ENCODE data around the gene P2RX4.

GRCh38 chr12:121216102-121216501 is 6.2 kb downstream of the P2RX4 start:
- TF ChIP-seq CTCF (IDR thresholded peaks at IDR 0.05; ENCODE audit: insufficient read depth, low read length) (no peak), REST (IDR thresholded peaks at IDR 0.05; ENCODE audit: insufficient replicate concordance, low read depth) (no peak)
